AG20443 (cell line): Measurements from ENCODE around the gene EXD1.

Source experiments
- DNase-seq: peaks from one replicate; pipeline ENCODE4 v3.0.0; 2012; ENCODE audit warnings: low spot score, mixed read lengths

EXD1 gene

DNA sequence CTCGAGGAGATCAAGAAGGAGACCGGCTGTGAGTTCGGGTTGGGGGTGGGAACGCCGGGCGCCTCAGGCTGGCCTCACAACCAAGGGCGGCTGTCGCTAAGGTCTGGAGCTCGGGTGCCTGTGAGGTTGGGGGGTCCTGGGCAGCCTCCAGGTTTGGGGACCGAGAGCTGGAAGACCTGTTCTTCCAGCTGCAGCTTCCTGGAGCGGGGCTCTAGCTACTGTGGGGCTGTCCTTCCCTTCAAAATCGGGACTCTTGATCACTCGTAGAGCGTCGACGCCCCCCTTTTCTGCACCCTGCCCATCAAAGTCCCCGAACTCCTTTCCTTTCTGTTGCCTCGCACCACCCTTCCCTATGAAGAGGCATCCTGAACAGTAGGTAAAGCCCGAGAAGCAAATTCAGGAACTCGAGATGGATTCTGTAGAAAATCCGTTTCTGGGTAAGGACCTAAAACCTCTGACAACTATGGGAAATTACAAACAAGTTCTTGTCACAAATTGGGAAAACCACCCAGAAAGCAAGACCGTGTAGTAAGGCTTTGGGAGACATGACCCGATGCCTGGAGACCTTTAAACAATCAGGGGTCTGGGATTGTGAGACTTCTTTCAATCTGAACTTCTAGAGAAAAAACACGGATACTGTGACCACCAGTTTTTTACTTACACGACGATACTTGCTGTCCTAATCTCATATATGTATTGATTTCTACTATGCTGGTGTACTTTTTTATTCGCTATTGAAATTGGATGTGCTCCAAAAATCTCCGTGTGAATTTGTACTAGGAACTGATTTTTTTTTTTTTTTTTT, 1.1 kb upstream of the EXD1 start:
- no peak for DNase-seq

DNA sequence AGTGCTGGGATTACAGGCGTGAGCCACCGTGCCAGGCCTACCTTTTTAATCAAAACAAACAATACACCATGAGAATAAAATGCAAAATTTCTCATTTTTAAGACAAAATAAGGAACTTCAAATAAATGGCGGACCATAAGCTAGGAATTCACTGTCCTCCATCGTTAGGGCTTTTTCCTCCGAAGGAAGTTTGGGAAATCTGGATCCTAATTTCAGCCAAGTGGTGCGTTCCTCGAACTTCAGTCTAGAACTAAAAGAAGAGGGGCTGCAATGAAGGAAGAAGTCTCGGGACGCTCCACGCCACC, 260 bp downstream of the EXD1 start:
- DNase-seq, result no peak

DNA sequence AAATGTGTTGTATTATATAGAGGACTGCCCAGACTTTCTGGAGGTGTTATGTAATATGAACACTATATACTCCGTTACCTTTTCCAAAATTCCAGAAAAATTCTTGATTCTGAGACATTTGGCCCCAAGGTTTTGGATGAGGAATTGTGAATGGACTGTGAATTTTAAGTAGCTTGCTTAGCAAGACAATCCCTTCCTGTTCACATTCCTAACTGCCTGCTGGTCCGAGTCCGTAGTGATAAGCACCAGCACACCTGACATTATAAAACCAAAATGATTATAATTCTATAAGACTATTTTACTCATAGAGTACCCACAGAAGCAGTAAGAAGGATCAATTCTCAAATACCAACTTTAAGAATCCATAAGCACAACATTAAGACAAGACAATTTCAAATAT, 11.2 kb downstream of the EXD1 start:
- no peak for DNase-seq

DNA sequence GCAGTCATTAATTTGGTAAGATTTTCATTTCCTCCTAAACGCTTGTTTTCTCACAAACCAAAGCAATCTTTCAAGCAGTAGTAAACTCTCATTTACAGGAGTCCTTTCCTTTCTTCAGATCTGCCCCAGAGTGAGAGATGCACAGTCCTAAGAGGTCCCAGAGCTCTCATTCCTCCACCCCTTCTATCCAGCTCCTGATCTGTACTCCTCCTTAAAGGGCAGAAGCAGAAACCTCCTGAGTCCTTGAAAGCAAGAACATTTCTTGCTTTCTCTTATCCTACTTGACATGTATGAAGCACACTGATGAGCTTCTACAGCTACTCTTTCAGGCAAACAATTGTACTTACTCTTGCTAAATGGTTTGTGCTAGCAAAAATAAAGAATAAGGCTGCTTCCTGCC, 11.7 kb downstream of the EXD1 start:
- no peak for DNase-seq

DNA sequence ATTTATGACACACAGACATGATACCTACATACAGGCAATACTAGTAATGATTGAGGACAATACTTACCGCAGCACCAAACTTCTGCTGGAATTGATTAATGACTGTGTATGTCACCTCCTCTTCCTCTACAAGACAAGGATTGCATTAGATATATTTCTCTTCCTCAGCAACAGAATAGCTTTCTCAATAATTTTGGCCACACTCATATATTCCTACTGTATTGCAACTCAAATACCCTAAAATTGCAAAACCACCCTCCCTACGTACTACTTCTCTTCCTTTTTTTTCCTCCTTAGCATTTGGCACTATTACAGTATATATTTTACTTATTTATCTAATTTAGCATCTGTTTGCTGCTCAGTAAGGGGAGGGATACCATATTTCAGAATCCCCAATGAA, 14.8 kb downstream of the EXD1 start:
- DNase-seq, result no peak

DNA sequence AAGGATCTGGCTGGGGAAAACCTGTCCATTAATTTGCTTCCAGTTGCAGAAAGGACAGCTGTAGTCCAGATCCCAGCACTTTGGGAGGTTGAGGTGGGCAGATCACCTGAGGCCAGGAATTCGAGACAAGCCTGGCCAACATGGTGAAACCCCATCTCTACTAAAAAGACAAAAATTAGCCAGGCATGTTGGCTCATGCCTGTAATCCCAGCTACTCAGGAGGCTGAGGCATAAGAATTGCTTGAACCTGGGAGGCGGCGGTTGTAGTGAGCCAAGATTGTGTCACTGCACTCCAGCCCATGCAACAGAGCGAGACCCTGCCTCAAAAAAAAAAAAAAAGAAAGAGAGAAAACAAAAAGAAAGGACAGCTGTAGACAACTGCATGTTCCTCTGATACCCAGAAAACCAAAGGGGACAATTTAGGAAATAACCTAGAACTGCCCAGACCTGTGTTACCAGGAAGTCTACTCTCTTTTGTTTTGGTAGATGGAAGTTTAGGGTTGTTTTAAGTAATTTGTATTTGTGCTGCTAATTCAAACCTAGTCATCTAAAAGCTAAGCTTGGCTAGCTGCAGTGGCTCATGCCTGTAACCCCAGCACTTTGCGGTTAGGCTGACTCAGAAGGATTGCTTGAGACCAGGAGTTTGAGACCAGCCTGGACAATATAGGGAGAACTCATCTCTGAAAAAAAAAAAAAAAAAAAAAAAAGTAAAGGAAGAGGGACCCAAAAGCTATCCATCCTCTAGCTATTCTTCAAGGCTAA, 22.7 kb downstream of the EXD1 start:
- no peak for DNase-seq

DNA sequence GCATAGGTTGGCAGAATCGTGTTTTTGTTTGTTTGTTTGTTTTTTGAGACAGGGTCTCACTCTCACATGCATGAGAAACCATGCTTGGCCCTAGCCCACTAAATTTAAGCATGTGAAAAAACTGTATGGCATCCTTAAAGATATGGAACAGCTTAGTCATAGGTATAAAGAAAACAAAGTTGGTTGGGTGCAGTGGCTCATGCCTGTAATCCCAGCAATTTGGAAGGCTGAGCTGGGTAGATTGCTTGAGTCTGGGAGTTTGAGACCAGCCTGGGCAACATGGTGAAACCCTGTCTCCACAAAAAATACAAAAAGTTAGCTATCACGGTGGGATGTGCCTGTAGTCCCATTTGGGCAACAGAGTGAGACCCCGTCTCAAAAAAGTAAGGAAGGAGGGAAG, 25.2 kb downstream of the EXD1 start:
- DNase-seq, result no peak

DNA sequence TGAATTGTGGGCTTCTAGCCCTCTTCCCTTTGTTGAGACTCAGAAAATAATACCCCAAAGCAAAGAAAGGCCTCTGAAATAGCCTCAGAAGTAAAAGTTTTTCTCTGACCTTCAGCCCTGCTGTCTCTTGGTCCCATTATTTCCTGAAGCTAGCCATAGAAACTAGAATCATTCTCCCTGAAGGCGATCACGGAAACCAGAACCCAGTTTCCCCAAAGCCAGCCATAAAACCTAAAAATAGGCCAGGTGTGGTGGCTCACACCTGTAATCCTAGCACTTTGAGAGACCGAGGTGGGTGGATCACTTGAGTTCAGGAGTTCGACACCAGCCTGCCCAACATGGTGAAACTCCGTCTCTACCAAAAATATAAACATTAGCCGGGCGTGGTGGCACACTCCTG, 27.2 kb downstream of the EXD1 start:
- DNase-seq, result no peak

DNA sequence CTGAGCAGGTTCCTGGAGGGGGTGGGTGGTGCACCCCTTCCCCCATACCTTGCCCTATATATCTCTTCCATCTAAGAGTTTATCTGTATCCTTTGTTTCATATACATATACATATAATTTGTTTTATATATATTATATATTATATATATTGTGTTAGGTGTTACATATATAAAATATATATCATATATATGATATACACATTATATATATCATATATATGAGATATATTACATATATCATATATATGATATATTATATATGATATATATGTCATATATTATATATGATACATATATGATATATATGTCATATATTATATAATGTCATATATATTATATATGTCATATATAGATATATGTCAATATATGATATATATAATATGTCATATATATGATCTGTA, 31.1 kb downstream of the EXD1 start:
- no peak for DNase-seq

DNA sequence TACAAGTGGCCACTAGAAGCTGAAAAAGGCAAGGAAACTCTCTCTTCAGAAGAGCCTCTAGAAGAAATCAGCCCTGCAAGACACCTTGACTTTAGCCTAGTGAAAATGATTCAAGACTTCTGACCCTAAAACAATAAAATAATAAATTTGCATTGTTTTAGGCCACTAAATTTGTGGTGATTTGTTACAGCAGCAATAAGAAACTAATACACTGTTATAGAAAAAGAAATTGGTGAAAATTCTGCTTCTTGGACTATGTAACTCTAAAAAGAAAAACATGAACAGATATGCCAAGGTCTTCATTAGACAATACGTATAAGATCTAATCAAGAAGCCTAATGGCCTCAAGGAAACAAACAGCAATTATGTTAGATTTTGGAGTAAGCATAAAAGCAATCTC, 36.1 kb downstream of the EXD1 start:
- DNase-seq, result no peak

DNA sequence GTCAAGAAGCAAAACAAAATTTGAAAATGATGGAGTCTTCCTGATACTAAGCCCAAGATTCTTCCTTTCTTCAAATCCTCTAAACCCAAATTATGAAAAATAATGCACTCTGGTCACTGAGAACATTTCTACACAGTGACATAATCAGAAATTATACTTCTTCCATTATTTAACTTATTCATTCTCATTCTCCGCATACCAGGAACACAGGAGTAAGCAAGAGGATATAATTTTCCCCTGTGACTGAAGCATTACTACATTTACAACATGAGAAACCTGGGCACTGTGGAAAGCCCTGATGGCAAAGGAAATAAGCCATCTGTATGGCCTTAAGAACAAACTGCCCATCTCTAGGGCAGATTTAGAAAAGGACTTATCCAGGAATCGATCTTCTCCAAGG, 47.0 kb downstream of the EXD1 start:
- no peak for DNase-seq

DNA sequence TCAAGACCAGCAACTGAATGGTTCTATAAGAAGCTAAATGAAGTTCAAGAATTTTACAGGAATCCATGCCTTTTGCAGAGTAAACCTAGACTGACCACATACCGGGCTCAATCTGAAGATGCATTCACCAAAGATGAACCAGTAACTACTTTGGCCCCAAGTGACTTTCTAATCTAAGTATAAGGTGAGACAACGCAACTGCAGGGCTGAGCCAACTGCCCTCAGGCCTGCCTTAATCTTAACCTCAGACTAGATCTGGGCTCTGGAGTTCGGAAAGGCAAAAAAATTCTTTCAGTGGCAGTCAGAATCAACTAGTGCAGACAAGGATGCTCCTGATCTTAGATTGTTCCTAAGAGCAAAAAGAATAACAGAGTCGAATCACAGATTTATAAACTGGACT, 48.3 kb downstream of the EXD1 start:
- DNase-seq, result no peak

DNA sequence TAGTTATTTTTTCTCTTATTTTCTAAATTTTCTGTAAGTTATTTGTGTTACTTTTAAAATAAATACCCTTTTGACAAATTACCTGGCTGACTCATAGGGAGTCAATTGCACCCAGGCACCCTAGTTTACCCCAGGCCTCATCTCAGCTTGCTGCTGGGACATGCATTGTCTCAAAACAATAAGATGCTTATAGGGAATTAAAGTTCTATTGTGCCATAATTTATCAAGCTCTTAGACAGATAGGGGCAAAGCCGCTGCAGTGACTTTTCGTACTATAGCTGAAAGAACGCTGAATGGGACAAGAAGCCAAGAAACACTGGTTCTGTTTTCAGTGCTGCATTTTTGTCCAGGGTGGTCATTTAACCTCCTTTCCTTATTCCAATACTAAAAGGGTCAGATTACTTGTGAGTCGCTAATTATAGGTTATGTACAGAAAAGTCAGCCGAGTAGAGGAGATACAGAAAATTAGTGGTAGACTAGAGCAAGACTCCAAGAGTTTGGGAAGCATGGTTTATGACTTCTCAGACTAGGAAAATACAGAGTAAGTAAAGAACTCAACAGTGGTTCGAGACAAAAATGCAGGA, 50.3 kb downstream of the EXD1 start:
- DNase-seq, result no peak

DNA sequence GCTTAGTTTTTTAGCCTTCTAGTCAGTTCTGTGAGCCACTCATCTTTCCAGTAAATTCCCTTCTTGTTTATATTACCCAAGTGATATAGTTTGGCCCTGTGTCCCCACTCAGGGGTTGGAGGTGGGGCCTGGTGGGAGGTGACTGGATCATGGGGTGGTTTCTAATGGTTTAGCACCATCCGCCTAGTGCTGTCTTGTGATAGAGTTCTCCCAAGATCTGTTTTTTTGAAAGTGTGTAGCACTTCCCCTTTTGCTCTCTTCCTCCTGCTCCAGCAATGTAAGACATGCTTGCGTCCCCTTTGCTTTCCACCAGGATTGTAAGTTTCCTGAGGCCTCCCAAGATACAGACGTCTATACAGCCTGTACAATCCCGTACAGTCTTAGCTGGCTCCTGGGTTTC, 60.8 kb downstream of the EXD1 start:
- no peak for DNase-seq

DNA sequence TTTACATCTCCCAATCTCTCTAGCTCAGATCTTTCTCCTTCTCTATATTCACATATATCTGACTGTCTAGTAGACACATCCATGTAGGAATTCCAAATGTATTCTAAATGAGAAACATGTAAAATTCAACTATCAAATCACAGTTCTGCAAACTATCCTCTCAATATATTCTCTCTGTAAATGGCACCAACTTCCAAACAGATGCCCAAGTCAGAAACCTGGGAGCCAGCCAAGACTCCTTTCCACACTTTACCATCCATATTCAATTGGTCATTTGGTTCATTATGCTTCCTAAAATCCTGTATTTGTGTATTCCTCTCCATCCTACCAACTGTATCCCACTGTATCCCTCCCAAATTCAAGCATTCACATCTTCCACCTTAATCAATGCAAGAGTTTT, 61.5 kb downstream of the EXD1 start:
- no peak for DNase-seq

DNA sequence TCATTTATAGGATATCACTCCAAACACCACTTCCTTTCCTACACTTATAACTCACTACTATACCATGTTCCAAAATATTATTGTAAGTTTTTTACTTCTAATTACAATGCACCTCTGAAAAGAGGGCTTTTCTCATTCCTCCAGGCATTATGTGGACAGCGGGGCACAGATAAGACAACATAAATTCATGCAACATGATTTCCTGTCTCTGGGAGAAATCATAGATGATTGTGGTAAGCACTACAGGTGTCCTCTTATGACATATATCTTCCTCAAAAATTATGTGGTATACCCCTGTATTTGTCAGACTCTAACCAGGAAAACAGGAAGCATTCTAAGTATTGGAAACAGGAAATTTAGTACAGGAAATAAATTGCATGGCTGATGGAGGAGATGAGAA, 68.8 kb downstream of the EXD1 start:
- DNase-seq, result no peak

DNA sequence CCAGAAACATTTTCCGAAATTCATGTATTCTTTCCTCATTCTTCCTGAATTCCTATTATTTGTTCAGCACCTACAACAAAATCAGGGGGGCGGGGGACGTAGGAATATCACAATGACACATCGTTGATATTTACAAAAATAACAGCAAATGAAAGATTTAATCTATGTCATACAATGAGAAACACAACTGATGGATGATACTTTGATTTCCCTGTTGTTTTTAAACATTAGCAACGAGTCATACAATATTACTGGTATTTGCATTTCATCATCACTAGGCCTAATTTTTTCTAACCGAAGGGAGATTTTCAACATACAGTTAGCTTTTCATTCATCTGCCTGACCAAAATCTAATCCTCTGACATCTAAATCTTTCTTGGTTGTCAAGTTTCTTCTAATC, 69.2 kb downstream of the EXD1 start:
- no peak for DNase-seq

DNA sequence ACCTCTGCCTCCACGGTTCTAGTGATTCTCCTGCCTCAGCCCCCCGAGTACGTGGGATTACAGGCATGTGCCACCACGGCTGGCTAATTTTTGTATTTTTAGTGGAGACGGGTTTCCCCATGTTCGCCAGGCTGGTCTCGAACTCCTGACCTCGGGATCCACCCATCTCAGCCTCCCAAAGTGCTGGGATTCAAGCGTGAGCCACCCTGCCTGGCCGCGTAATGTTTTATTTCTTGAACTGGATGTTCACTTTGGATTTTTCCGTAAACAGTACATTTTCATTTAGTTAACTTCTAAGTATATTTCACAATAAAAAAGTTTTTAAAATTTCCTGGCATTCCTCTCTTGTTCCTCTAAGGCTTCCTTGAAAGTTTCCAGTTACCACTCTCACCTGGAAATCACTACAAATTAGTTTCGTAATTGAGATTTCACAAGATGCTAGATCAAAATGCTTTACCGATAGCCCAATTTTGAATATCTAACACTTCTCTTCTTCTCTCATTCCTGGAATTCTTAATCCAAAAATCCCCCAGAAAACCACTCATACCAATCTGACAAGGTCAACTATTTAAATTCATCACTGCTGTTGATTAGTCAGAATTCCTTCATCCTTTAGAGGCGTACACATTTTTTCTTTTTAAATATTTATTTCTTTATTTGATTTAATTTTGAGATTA, 69.8 kb downstream of the EXD1 start:
- no peak for DNase-seq

DNA sequence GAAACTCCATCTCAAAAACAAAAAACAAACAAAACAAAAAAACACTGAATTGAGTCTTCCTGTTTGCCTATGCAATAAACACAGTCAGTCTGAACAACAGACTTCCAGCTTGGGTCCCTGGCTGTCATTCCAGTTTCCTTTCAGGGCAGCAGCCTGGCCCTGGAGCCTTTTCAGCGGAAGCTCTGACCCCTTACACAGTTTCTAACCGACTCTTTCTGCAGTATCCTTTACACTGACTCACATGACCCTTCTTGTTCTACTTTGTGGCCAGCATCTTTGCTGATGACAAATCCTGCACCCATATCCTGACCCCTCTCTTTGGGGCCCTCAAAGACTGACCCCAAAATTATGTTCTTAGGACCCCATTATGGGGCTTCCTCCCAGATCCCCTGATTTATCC, 76.1 kb downstream of the EXD1 start:
- no peak for DNase-seq

DNA sequence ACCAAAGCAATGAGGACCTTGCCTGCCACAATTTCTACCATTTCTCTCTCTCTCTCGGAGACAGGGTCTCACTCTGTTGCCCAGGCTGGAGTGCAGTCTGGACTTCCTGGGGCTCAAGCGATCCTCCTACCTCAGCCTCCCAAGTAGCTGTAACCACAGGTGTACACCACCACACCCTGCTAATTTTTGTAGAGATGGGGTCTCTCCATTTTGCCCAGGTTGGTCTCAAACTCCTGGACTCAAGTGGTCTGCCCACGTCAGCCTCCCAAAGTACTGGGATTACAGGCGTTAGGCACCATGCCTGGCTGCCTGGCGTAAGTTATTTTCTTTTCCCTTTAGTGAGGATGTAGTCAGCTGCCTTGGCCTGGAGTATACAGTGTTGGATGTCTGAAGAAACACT, 76.8 kb downstream of the EXD1 start:
- DNase-seq, result no peak

DNA sequence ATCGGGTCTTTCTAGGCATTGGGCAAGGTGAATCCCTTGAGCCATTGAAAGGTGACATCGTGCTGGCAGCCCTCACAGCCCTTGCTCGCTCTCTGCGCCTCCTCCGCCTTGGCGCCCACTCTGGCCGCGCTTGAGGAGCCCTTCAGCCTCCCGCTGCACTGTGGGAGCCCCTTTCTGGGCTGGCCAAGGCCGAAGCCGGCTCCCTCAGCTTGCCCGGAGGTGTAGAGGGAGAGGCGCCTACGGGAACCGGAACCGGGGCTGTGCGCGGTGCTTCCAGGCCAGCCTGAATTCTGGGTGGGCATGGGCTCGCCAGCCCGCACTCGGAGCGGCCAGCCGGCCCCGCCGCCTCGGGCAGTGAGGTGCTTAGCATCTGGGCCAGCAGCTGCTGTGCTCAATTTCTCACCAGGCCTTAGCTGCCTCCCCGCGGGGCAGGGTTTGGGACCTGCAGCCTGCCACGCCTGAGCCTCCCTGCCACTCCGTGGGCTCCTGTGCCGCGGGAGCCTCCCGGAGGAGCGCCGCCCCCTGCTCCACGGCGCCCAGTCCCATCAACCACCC, 79.0 kb downstream of the EXD1 start:
- DNase-seq, result no peak

DNA sequence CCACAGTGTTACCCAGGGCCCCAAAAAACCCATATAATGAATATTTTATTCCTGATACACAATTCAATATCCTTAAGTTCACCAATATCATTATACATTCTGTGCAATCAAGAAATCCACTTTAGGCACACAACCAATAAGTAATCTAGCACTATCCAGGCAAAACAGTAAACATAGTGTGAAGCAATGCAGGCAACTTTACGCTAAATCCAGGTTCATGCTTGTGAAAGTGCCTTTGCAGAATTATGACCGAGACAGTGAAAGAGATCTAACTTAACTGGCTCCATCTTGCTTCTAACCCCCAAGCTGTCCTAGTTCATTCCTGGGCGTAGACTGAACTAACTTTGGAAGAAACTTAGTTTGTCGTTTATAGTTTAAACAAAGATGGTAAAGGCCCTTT, 80.3 kb downstream of the EXD1 start:
- DNase-seq, result no peak

DNA sequence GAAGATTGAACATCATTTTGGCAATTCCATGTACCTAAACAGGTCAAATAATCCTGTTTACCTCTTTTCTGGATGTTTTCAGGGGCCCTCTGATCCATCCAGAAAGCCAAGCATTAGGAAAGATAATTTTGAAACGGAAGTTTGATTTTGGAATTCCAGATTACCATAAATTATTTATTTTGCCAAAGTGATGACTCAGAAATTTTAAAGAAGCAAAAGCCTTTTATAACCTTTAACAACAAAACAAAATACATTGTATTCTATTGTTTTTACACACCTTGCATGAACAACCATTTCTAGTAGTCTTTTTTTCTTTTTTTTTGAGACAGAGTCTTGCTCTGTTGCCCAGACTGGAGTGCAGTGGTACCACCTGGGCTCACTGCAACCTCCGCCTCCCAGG, 82.5 kb downstream of the EXD1 start:
- no peak for DNase-seq
